GM12892 (cell line): ENCODE results near the gene MYL11.

Experiments used
- POLR2A ChIP-seq: IDR thresholded peaks from 2 replicates; pipeline ENCODE4 v1.6.1; 2011; ENCODE audit warnings: low read depth, low read length, control low read depth
- POLR2AphosphoS5 ChIP-seq: IDR thresholded peaks from 2 replicates; pipeline ENCODE4 v1.6.1; 2011; ENCODE audit warnings: low read depth, low read length, control low read depth
- TAF1 ChIP-seq: IDR thresholded peaks from 2 replicates; pipeline ENCODE4 v1.6.1; 2011; ENCODE audit warnings: low read depth, mild to moderate bottlenecking, control low read depth, low read length, borderline replicate concordance

GRCh38 chr16:30399435-30400186 is 25.0 kb downstream of the MYL11 start:
- TF ChIP-seq POLR2A (no peak), POLR2AphosphoS5 (no peak), TAF1 (no peak)
